ENCODE measurements around the gene RIIAD1. TPM values are rescaled to one million over a fixed set of nuclear protein-coding genes. Genes with fewer than 3 reads are reported as not detected.

RIIAD1 gene
- total and polyA plus RNA-seq, 2 donors (not counting 3 experiments of a cell fraction or from before 2014, with no cell fraction given), result not detected

DNA sequence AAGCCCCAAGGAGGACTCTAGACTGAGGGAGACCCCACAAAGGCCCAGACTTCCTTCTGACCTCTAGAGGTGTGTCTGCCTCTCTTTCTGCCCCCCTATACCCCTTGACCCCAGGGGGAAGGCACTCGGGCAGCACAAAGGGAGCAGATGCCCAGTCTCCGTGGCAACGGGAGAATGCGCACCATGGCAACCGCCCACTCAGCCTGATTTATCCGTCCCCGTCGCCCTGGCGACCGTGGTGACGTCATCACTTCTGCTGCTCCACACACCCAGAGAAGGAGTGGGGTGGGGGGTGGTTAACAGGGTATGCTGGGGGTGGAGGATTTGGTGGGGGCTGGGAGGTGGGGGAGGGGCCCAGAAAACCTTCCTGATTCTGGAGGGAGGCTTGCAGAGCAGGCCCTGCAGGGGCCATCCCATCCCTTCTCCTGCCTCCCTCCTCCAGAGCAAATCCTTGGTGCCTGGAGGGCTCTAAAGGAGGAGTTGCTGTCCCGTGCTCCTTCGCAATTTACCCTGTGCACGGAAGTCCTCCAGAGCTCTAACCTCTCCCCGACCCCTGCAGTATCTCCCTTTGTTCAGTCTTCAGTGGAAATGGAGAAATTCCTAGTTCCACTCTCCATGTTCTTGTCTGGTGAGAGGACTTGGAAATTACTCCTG is 11.0 kb upstream of the RIIAD1 start:
- BruUV-seq (replicated peaks), result no TSS peak
- H3K27ac ChIP-seq (ENCODE audit: insufficient read depth, low read depth, low read length), result no peak overlapping the region
- H3K9me1 ChIP-seq (replicated peaks; ENCODE audit: control insufficient read depth, extremely low read depth, insufficient read depth, low read length), result no peaks in the 10 kb centered on the region
- H3K4me3 ChIP-seq (replicated peaks in 1 of 3; ENCODE audit: insufficient read depth in 1 of 3, low read depth in 1 of 3, low read length in 3 of 3), result no peak overlapping the region
- H3K4me1 ChIP-seq (ENCODE audit: control insufficient read depth, extremely low read depth, insufficient read depth, low read length), result no peaks in the 10 kb centered on the region
- H2AFZ ChIP-seq (ENCODE audit: low read depth, low read length), result no peak overlapping the region
- H3K36me3 ChIP-seq (ENCODE audit: control insufficient read depth in 2 of 2, extremely low read depth in 1 of 2, insufficient read depth in 2 of 2, low read length in 2 of 2), result no peaks in the 10 kb centered on the region
- FAIRE-seq (no peak), DNase-seq (ENCODE audit: low read depth, low spot score) (no peak)
- dilution Hi-C loops (cut with MboI; ENCODE audit: extremely low pct_ligation_motif_present, low sequenced_read_pairs) (no loop called here), intact Hi-C loops (cut with micrococcal nuclease) (no loop called here)
- peaks cover under 1 to 11% of the 10 kb centered on the region in 2 experiments for H3K27me3 ChIP-seq (ENCODE audit: control insufficient read depth in 2 of 2, insufficient read depth in 2 of 2, low read length in 2 of 2)
- H3K9me3 ChIP-seq (replicated peaks; ENCODE audit: control insufficient read depth, insufficient read depth, low read length), result no peaks in the 10 kb centered on the region
- ChIA-PET POLR2A (no interaction called here), CTCF (no interaction called here)
- no peaks in the 10 kb centered on the region for H4K20me1 ChIP-seq (replicated peaks; ENCODE audit: control insufficient read depth, extremely low read depth, insufficient read depth, low read length)
- no peak for TF ChIP-seq GATA2 (IDR thresholded peaks at IDR 0.05; ENCODE audit: insufficient read depth, insufficient read length, low read depth, low read length)
- no peak for TF ChIP-seq FOS (IDR thresholded peaks at IDR 0.05; ENCODE audit: borderline replicate concordance, insufficient read depth, low read length)
- TF ChIP-seq POLR2AphosphoS5 (IDR thresholded peaks at IDR 0.05; ENCODE audit: insufficient read depth, low read depth, low read length), result no peak
- no peak for TF ChIP-seq POLR2A (IDR thresholded peaks at IDR 0.05; ENCODE audit: low read depth, low read length)
- no peak for TF ChIP-seq MYC (IDR thresholded peaks at IDR 0.05; ENCODE audit: low read depth, low read length)
- TF ChIP-seq EZH2 (IDR thresholded peaks at IDR 0.05; ENCODE audit: borderline replicate concordance, low read depth, low read length, severe bottlenecking), result no peak
- TF ChIP-seq JUN (IDR thresholded peaks at IDR 0.05; ENCODE audit: borderline replicate concordance, insufficient read depth, insufficient read length, low read depth), result peak; percentile 27
- H3K9ac ChIP-seq (replicated peaks; ENCODE audit: extremely low read depth, insufficient read depth, low read length), result no peak overlapping the region
- no peak overlapping the region for H3K4me2 ChIP-seq (ENCODE audit: insufficient read depth, low read length)
- no peaks in the 10 kb centered on the region for H3K79me2 ChIP-seq (ENCODE audit: control insufficient read depth, insufficient read depth, low read length)
